ENCODE measurements around the gene FAM193A. TPM values are rescaled to one million over a fixed set of nuclear protein-coding genes. Genes with fewer than 3 reads are reported as not detected.

FAM193A gene
- total RNA-seq, 4 donors from 2014 or later, result 17.1 to 51.2 (median 28.1) TPM

DNA sequence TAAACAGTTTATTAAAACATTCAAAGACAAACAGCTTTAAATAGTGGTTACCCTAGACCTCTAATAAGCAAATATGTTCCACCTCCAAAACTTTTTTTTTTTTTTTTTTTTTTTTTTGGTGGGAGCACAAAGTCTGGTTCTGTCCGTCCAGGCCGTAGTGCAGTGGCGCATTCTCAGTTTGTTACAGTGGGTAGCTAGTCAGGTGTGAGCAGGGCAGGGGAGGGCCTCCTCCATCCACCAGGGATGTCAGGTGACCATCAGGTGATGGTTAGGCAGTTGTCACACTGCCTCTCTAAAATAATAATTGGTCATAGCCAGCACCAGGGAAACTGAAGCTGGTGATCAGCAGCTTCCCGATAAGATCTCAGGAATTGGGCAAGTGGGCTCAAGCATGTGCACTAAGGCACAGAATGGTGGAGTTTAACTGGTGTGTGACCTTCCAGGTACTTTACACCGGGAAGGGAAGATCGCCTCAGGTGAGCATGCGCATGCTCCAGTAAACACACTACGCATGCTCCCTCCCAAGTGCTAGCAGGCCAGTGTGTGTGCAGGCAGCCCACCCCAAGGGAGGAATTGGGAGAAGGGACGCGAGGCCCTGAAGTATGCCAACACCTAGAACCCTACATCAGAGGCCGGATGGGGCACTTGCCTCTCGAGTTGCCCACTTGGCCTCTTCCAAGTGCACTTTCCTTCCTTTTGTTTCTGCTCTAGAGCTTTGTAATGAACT, 192.5 kb downstream of the FAM193A start:
- Histone ChIP-seq H3K4me3 (no peak overlapping the region), H3K27me3 (no peaks in the 10 kb centered on the region), H3K9me3 (no peaks in the 10 kb centered on the region), H3K27ac (no peak overlapping the region), H3K4me1 (no peaks in the 10 kb centered on the region), H3K36me3 (no peaks in the 10 kb centered on the region)
- DNase-seq, result no peak
- intact Hi-C loops (cut with DNase I; ENCODE audit: low total_unique reads), result no loop called here
- no peak for TF ChIP-seq POLR2A (IDR thresholded peaks at IDR 0.05)
- TF ChIP-seq, protein P1, sequence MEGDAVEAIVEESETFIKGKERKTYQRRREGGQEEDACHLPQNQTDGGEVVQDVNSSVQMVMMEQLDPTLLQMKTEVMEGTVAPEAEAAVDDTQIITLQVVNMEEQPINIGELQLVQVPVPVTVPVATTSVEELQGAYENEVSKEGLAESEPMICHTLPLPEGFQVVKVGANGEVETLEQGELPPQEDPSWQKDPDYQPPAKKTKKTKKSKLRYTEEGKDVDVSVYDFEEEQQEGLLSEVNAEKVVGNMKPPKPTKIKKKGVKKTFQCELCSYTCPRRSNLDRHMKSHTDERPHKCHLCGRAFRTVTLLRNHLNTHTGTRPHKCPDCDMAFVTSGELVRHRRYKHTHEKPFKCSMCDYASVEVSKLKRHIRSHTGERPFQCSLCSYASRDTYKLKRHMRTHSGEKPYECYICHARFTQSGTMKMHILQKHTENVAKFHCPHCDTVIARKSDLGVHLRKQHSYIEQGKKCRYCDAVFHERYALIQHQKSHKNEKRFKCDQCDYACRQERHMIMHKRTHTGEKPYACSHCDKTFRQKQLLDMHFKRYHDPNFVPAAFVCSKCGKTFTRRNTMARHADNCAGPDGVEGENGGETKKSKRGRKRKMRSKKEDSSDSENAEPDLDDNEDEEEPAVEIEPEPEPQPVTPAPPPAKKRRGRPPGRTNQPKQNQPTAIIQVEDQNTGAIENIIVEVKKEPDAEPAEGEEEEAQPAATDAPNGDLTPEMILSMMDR (IDR thresholded peaks at IDR 0.05), result no peak

DNA sequence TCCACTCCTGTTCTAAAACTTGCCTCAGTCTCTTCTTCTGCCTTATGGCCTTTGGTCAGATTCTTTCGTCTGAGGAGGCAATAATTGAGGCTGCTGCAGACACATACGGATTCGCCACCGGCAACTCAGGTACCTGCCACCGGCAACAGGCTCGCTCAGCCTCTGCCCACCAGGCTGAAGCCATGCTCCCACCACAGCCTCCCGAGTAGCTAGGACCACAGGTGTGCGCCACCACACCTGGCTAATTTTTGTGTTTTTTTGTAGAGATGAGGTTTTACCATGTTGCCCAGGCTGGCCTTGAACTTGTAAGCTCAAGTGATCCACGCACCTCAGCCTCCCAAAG, 193.1 kb downstream of the FAM193A start:
- no peak for TF ChIP-seq POLR2A (IDR thresholded peaks at IDR 0.05)
- TF ChIP-seq, protein P1 (IDR thresholded peaks at IDR 0.05), result no peak
- intact Hi-C loops (cut with DNase I; ENCODE audit: low total_unique reads), result no loop called here
- no peaks in the 10 kb centered on the region for H3K36me3 ChIP-seq
- no peaks in the 10 kb centered on the region for H3K4me1 ChIP-seq
- no peaks in the 10 kb centered on the region for H3K9me3 ChIP-seq
- H3K27me3 ChIP-seq, result no peaks in the 10 kb centered on the region
- DNase-seq, result no peak
- H3K27ac ChIP-seq, result no peak overlapping the region
- H3K4me3 ChIP-seq, result no peak overlapping the region

DNA sequence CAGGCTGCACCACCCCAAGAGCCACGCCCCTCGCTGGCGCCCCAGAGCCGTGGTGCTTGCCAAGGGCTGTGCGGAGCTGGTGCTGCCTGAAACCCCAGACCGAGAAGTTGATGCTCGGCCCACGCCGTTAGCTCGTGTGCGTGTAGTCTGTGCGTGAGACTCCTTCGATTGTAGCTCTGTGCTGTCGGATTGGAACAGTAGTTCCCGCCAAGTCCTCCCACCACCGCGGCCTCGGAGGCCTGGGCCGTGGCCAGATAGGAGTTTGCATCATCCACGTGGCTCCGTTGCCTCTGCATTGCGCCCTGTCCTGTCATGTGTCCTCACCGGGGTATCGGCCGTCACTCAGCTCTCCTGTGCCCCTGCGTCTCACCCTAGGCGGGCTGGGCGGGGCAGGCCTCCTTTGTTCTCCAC, 195.5 kb downstream of the FAM193A start:
- Histone ChIP-seq H3K9me3 (peaks cover 0 to 3% of the 10 kb centered on the region in 2 donors), H3K4me3 (no peak overlapping the region), H3K27me3 (no peaks in the 10 kb centered on the region), H3K4me1 (no peaks in the 10 kb centered on the region), H3K27ac (no peak overlapping the region), H3K36me3 (no peaks in the 10 kb centered on the region)
- intact Hi-C loops (cut with DNase I; ENCODE audit: low total_unique reads), result no loop called here
- peak in 1 of 2 donors; percentile 39 for DNase-seq
- TF ChIP-seq POLR2A (IDR thresholded peaks at IDR 0.05), result no peak
- TF ChIP-seq, protein P1 (IDR thresholded peaks at IDR 0.05), result no peak

DNA sequence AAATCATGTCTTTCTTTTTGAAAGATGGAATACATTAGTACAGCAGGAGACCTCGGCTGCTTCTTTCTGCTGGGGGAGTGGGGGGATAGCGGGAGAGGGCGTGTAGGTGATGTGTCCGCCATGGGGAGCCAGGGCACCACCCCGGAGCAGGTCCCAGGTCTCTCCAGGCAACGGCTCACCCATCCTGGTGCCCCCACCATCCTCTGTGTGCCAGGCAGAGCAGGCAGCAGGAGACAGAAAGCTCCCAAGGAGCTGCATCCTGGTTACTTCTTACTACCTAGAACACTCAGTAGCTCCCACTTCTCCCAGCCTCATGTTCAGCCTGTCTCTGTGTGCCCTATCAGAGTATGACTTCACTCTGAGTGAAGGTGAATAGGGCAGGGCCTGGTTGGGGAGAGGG, 196.1 kb downstream of the FAM193A start:
- Histone ChIP-seq H3K4me1 (no peaks in the 10 kb centered on the region), H3K4me3 (no peak overlapping the region), H3K9me3 (peaks cover 0 to 3% of the 10 kb centered on the region in 2 donors), H3K27ac (no peak overlapping the region), H3K36me3 (no peaks in the 10 kb centered on the region), H3K27me3 (no peaks in the 10 kb centered on the region)
- TF ChIP-seq POLR2A (IDR thresholded peaks at IDR 0.05), result no peak
- TF ChIP-seq, protein P1 (IDR thresholded peaks at IDR 0.05), result no peak
- DNase-seq, result no peak
- intact Hi-C loops (cut with DNase I; ENCODE audit: low total_unique reads), result no loop called here

DNA sequence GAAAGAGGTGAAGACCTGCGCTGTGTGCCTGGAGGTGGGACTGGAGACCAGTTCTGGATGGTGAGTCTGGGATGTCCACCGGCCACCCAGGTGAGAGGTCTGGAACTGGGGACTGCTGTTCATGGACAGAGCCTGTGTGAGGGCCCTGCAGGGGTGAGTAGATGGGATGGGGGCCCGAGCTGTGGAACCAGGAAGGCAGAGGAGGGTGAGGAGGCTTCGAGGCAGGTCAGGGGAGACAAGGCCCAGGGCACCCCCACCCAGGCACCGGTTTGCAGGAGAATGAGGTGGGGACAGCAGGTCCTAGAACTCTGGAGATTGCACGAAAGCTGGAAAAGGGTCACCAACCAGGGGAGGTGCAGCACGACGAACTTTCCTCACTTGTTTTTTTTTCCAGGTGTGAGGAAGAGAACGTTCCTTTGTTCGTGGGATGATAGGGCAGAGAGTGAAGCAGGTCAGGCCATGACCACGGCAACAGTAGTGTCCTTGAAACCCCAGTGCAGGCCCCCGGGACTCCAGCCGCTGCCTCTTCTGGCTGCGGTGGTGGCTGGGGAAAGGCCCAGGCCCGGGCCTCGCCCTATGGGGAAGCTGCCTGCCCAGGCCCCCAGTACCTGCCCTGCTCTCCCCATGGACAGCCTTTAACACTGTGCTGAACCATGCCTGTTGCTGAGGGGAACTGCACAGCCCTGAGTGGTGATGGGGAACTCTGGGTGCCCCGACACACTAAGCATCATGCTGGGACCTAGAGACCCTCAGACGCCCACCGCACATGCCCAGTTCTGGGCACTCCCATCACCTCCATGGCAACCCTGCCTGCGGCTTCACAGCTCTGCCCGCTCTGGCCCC, 196.8 kb downstream of the FAM193A start:
- no peak for TF ChIP-seq POLR2A (IDR thresholded peaks at IDR 0.05)
- TF ChIP-seq, protein P1 (IDR thresholded peaks at IDR 0.05), result no peak
- H3K27me3 ChIP-seq, result no peaks in the 10 kb centered on the region
- DNase-seq, result no peak
- intact Hi-C loops (cut with DNase I; ENCODE audit: low total_unique reads), result no loop called here
- H3K4me1 ChIP-seq, result no peaks in the 10 kb centered on the region
- H3K4me3 ChIP-seq, result no peak overlapping the region
- H3K9me3 ChIP-seq, result peaks cover 0 to 3% of the 10 kb centered on the region in 2 donors
- H3K36me3 ChIP-seq, result no peaks in the 10 kb centered on the region
- no peak overlapping the region for H3K27ac ChIP-seq
